ENCODE data around the gene SLC25A3. TPM values are rescaled to one million over a fixed set of nuclear protein-coding genes. Genes with fewer than 3 reads are reported as not detected.
"Not testable (repeated sequence)": the region's sequence is repeated elsewhere in the genome, so short reads cannot be mapped to it uniquely, and the experiment has no call there.

SLC25A3 gene
- total RNA-seq, 1 donor from 2014 or later, result 727 TPM

GRCh38 chr12:98559666-98560065, 33.8 kb upstream of the SLC25A3 start:
- no peaks in the 10 kb centered on the region for H3K27me3 ChIP-seq (ENCODE audit: control insufficient read depth, insufficient read depth, low read length)
- TF ChIP-seq, protein P1, sequence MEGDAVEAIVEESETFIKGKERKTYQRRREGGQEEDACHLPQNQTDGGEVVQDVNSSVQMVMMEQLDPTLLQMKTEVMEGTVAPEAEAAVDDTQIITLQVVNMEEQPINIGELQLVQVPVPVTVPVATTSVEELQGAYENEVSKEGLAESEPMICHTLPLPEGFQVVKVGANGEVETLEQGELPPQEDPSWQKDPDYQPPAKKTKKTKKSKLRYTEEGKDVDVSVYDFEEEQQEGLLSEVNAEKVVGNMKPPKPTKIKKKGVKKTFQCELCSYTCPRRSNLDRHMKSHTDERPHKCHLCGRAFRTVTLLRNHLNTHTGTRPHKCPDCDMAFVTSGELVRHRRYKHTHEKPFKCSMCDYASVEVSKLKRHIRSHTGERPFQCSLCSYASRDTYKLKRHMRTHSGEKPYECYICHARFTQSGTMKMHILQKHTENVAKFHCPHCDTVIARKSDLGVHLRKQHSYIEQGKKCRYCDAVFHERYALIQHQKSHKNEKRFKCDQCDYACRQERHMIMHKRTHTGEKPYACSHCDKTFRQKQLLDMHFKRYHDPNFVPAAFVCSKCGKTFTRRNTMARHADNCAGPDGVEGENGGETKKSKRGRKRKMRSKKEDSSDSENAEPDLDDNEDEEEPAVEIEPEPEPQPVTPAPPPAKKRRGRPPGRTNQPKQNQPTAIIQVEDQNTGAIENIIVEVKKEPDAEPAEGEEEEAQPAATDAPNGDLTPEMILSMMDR (IDR thresholded peaks at IDR 0.05; ENCODE audit: insufficient read depth, low read length, poor library complexity, severe bottlenecking), result no peak
- no peak for DNase-seq (ENCODE audit: low read depth)
- no peak overlapping the region for H3K4me3 ChIP-seq (ENCODE audit: low read depth, low read length)
- no peaks in the 10 kb centered on the region for H3K36me3 ChIP-seq (ENCODE audit: control insufficient read depth, insufficient read depth, low read length)

DNA sequence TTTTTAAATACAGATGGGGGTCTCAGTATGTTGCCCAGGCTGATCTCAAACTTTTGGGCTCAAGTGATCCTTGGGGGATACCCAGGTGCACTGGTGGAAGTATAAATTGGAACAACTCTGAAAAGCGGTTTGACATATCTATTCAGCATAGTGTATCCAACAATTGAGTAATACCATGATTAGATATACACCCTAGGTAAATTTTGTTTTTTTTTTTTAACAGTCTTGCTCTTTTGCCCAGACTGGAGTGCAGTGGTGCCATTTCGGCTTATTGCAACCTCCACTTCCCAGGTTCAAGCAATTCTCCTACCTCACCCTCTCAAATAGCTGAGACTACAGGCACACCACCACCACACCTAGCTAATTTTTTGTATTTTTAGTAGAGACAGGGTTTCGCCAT, 31.6 kb upstream of the SLC25A3 start:
- no peak for DNase-seq (ENCODE audit: low read depth)
- no peaks in the 10 kb centered on the region for H3K27me3 ChIP-seq (ENCODE audit: control insufficient read depth, insufficient read depth, low read length)
- no peak overlapping the region for H3K4me3 ChIP-seq (ENCODE audit: low read depth, low read length)
- TF ChIP-seq, protein P1 (IDR thresholded peaks at IDR 0.05; ENCODE audit: insufficient read depth, low read length, poor library complexity, severe bottlenecking), result no peak
- no peaks in the 10 kb centered on the region for H3K36me3 ChIP-seq (ENCODE audit: control insufficient read depth, insufficient read depth, low read length)

DNA sequence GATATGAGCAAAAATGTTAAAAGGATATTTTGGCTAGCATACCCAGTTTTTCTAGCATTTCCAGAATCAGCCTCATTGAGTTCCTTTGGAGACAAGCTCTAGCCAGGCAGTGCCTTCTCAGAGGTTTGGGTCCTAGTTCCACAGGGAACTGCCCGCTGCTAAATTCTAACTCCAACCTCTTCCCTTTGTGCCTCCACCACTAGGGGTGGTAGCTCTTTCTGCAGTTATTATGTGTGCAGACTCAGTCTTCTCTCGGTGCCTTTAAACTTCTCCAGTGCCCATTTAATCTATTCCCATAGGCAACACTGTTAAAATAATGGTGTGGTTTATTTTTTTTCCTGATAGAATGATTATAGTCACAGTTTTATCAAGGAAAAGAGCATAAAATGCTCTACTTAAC, 21.5 kb upstream of the SLC25A3 start:
- Histone ChIP-seq H3K36me3 (ENCODE audit: control insufficient read depth, insufficient read depth, low read length) (no peaks in the 10 kb centered on the region), H3K27me3 (ENCODE audit: control insufficient read depth, insufficient read depth, low read length) (no peaks in the 10 kb centered on the region), H3K4me3 (ENCODE audit: low read depth, low read length) (no peak overlapping the region)
- DNase-seq (ENCODE audit: low read depth), result no peak
- TF ChIP-seq, protein P1 (IDR thresholded peaks at IDR 0.05; ENCODE audit: insufficient read depth, low read length, poor library complexity, severe bottlenecking), result peak; percentile 19

- DNase-seq (ENCODE audit: low read depth), result no peak
- Histone ChIP-seq H3K36me3 (ENCODE audit: control insufficient read depth, insufficient read depth, low read length) (no peaks in the 10 kb centered on the region), H3K27me3 (ENCODE audit: control insufficient read depth, insufficient read depth, low read length) (no peaks in the 10 kb centered on the region), H3K4me3 (ENCODE audit: low read depth, low read length) (no peak overlapping the region)
- TF ChIP-seq, protein P1 (IDR thresholded peaks at IDR 0.05; ENCODE audit: insufficient read depth, low read length, poor library complexity, severe bottlenecking), result no peak
These were observed 19.4 kb upstream of the SLC25A3 start for GRCh38 chr12:98574110-98574509.

DNA sequence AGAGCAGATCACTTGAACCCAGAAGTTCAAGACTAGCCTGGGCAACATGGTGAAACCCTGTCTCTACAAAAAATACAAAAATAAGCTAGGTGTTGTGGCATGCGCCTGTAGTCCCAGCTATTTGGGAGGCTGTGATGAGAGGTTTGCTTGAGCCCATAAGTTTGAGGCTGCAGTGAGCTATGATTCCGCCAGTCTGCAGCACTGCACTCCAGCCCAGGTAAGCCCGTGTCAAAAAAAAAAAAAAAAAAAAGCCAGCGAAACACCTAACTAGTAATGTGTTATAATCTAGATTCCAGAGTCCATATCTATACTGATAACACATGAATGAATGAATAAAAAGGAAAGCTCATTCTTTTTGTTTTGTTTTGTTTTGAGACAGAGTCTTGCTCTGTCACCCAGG, 18.5 kb upstream of the SLC25A3 start:
- TF ChIP-seq, protein P1 (IDR thresholded peaks at IDR 0.05; ENCODE audit: insufficient read depth, low read length, poor library complexity, severe bottlenecking), result no peak
- Histone ChIP-seq H3K36me3 (ENCODE audit: control insufficient read depth, insufficient read depth, low read length) (no peaks in the 10 kb centered on the region), H3K4me3 (ENCODE audit: low read depth, low read length) (no peak overlapping the region), H3K27me3 (ENCODE audit: control insufficient read depth, insufficient read depth, low read length) (no peaks in the 10 kb centered on the region)
- no peak for DNase-seq (ENCODE audit: low read depth)

- DNase-seq (ENCODE audit: low read depth); H3K27me3 ChIP-seq (ENCODE audit: control insufficient read depth, insufficient read depth, low read length); H3K36me3 ChIP-seq (ENCODE audit: control insufficient read depth, insufficient read depth, low read length); H3K4me3 ChIP-seq (ENCODE audit: low read depth, low read length): not testable (repeated sequence)
These were observed 16.7 kb upstream of the SLC25A3 start for GRCh38 chr12:98576795-98577194.

Measured in kidney epithelial cell (primary cell).